Thoracic aorta (tissue), 2 donors: ENCODE measurements around the gene NECTIN1. TPM values are rescaled to one million over a fixed set of nuclear protein-coding genes. Genes with fewer than 3 reads are reported as not detected.

Experiments
- ATAC-seq: fragments of 150-250 bp; one replicate; pipeline ENCODE4 v1.8.0; 2017; ENCODE audit warnings: low read depth; ENCODE audit not compliant: insufficient number of reproducible peaks, low FRiP score
- DNase-seq: peaks from one replicate; pipeline ENCODE4 v3.0.0-alpha.2; 2020; ENCODE audit warnings: low spot score
- H3K27ac ChIP-seq, 2 donors: fragments of 200-600 bp; sonication (generic); 1 replicate in 1 of 2; 2 replicates in 1 of 2; pipeline ENCODE4 v1.5.1; 2016; ENCODE audit warnings: mild to moderate bottlenecking in 2 of 2, moderate library complexity in 2 of 2
- H3K27me3 ChIP-seq: fragments of 200-600 bp; sonication (generic); replicated peaks from 2 replicates; pipeline ENCODE4 v1.6.0; 2016; ENCODE audit warnings: mild to moderate bottlenecking; ENCODE audit not compliant: insufficient read depth
- H3K36me3 ChIP-seq: fragments of 200-600 bp; sonication (generic); one replicate; pipeline ENCODE4 v1.5.1; 2016
- H3K4me1 ChIP-seq, 2 donors: fragments of 200-600 bp; sonication (generic); 1 replicate in 1 of 2; 2 replicates in 1 of 2; pipeline versions ENCODE4 v1.5.1 to v1.6.0; 2016; ENCODE audit warnings: low read depth in 2 of 2, mild to moderate bottlenecking in 1 of 2; ENCODE audit not compliant: control insufficient read depth in 1 of 2
- H3K4me3 ChIP-seq: fragments of 200-600 bp; sonication (generic); 2 replicates; pipeline ENCODE4 v1.5.1; 2016; ENCODE audit warnings: mild to moderate bottlenecking
- H3K9me3 ChIP-seq: fragments of 200-600 bp; sonication (generic); 2 replicates; pipeline ENCODE4 v1.5.1; 2016
- CTCF ChIP-seq: fragments of 200-600 bp; sonication (generic); IDR thresholded peaks from one replicate; pipeline ENCODE4 v1.5.1; 2019; ENCODE audit warnings: antibody characterized with exemption
- total RNA-seq, 2 donors: library from RNA; depleted of rRNA; stranded (reverse); fragments of >200 nt; gene quantifications; one replicate each; pipeline versions ENCODE4 v1.1.0 to v1.2.3, GENCODE V29; 2016

NECTIN1 gene
- total RNA-seq, 2 donors from 2014 or later: 4.2 to 4.4 TPM

GRCh38 chr11:119728211-119728626 is 781 bp downstream of the NECTIN1 start:
- Histone ChIP-seq H3K27ac (peak overlapping the region; percentile 47 to 66), H3K4me1 (peaks cover 12 to 30% of the 10 kb centered on the region in 2 donors), H3K27me3 (no peaks in the 10 kb centered on the region), H3K9me3 (no peaks in the 10 kb centered on the region), H3K4me3 (peak overlapping the region; percentile 80), H3K36me3 (no peaks in the 10 kb centered on the region)
- no peak for DNase-seq
- TF ChIP-seq CTCF: no peak
- ATAC-seq: no peak

- H3K27me3 ChIP-seq: no peaks in the 10 kb centered on the region
- peak overlapping the region; percentile 80 for H3K4me3 ChIP-seq
- no peaks in the 10 kb centered on the region for H3K36me3 ChIP-seq
- no peaks in the 10 kb centered on the region for H3K9me3 ChIP-seq
- H3K27ac ChIP-seq: no peak overlapping the region
- no peak for TF ChIP-seq CTCF
- ATAC-seq: no peak
- DNase-seq: no peak
- peaks cover 12 to 30% of the 10 kb centered on the region in 2 donors for H3K4me1 ChIP-seq
Measured at GRCh38 chr11:119727523-119728151, 1.4 kb downstream of the NECTIN1 start.

GRCh38 chr11:119726585-119727522 is 2.1 kb downstream of the NECTIN1 start:
- no peaks in the 10 kb centered on the region for H3K36me3 ChIP-seq
- peaks cover 12 to 30% of the 10 kb centered on the region in 2 donors for H3K4me1 ChIP-seq
- DNase-seq (no peak), ATAC-seq (no peak)
- no peak for TF ChIP-seq CTCF
- peak overlapping the region; percentile 80 for H3K4me3 ChIP-seq
- H3K27me3 ChIP-seq: no peaks in the 10 kb centered on the region
- no peaks in the 10 kb centered on the region for H3K9me3 ChIP-seq
- H3K27ac ChIP-seq: no peak overlapping the region

- no peak overlapping the region for H3K4me3 ChIP-seq
- TF ChIP-seq CTCF: no peak
- no peaks in the 10 kb centered on the region for H3K27me3 ChIP-seq
- DNase-seq: no peak
- ATAC-seq: no peak
- peaks cover 12 to 30% of the 10 kb centered on the region in 2 donors for H3K4me1 ChIP-seq
- H3K9me3 ChIP-seq: no peaks in the 10 kb centered on the region
- no peak overlapping the region for H3K27ac ChIP-seq
- H3K36me3 ChIP-seq: no peaks in the 10 kb centered on the region
Measured at GRCh38 chr11:119726150-119726553, 2.8 kb downstream of the NECTIN1 start.

GRCh38 chr11:119724956-119725355 is 4.0 kb downstream of the NECTIN1 start:
- Histone ChIP-seq H3K9me3 (no peaks in the 10 kb centered on the region), H3K27me3 (no peaks in the 10 kb centered on the region), H3K4me3 (no peak overlapping the region), H3K27ac (no peak overlapping the region), H3K36me3 (no peaks in the 10 kb centered on the region), H3K4me1 (peaks cover 12 to 25% of the 10 kb centered on the region in 2 donors)
- no peak for DNase-seq
- no peak for ATAC-seq
- no peak for TF ChIP-seq CTCF
